DMS114 treated with DMSO at 0.1 percent for 48 hours (cell line): ENCODE measurements around the gene SF3B2.
"Not testable (repeated sequence)": the region's sequence is repeated elsewhere in the genome, so short reads cannot be mapped to it uniquely, and the experiment has no call there.

Source experiments
- DNase-seq: peaks from one replicate; lab custom pipeline; 2025; ENCODE audit not compliant: unreplicated experiment; lab: John Stamatoyannopoulos, UW

Gene SF3B2

DNA sequence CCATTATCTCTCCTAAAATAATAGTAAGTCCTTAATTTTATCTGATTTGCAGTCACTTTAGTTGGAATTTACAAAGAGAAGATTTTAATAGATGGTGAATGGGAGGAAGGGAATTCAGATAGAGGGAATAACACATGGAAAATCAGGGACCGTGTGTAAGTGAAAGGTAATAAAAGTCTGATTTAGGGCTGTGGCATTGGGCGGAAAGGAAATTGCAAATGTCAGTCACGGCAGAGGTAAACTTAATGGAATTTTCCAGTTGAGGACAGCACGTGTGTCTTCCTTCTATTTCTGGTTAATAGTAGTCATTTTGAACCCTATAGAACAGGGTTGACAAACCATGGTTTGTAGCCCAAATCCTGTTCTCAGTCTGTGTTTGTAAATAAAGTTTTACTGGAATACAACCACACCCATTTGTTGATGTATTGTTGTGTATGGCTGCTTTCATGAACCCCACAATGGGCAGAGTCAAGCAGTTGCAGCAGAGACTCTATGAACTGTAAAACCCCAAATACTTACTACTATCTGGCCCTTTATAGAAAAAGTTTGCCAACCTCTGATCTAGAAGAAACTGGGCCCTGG is 52.0 kb downstream of the SF3B2 start:
- DNase-seq, result no peak

- no peak for DNase-seq
These were observed 54.8 kb downstream of the SF3B2 start for GRCh38 chr11:66106786-66107599.

GRCh38 chr11:66107600-66108510 is 55.7 kb downstream of the SF3B2 start:
- no peak for DNase-seq

- DNase-seq, result no peak
These were observed 57.1 kb downstream of the SF3B2 start for GRCh38 chr11:66109294-66109693.

DNA sequence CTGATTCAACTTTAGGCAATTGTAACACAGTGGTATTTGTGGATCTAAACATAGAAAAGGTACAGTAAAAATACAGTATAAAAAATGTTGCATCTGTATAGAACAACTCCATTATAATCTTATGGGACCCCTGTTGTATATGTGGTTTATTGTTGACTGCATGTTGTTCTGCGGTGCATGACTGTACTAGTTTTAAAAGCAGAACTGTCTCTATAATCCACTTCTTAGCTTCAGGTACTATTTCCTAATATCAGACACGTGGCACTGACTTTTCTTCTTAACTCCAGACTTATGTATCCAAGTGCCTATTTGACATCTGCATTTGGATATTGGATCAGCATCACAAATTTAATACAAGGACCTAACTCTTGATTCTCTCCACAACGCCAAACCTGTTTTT is 59.0 kb downstream of the SF3B2 start:
- no peak for DNase-seq

GRCh38 chr11:66112041-66112491 is 59.9 kb downstream of the SF3B2 start:
- no peak for DNase-seq

DNA sequence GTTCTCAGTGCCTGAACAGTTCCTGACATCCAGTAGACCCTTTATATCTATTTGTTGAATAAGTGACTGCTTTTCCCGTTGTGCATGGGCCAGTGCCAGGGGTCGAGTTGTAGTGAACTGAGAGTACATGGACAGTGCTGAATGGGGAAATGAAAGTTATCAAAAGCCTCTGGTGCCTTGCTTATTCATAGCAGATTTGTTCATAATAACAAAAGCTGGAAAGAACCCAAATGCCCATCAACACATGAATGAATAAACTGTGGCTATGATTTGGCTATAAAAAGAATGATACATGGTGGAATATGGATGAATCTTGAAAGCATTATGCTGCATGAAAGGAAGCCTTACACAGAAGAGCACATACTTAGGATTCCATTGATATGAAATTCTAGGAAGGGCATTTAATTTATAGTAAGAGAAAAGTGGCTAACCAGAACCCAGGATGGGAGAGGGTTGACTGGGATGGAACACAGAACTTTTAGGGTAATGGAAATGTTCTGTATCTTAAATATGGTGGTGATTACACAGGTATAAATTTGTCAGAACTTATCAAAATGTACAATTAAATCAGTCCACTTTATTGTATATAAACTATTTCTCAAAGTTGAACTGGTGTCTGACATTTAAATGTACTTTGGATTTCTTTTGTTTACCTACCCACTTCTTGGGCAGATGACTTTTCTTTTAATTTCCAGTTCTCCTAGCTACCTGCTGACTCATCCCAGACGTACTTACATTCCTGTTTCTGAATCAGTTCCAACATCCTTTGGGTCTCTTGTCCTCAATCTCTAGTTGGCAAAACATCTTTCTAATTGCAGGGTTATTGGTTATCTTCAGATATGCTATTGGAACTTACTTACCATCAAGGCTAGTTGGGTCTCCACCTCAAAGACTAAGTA is 60.7 kb downstream of the SF3B2 start:
- DNase-seq, result no peak

GRCh38 chr11:66114957-66115356 is 62.8 kb downstream of the SF3B2 start:
- not testable (repeated sequence) for DNase-seq

- DNase-seq, result no peak
These were observed 63.6 kb downstream of the SF3B2 start for GRCh38 chr11:66115638-66116301.

DNA sequence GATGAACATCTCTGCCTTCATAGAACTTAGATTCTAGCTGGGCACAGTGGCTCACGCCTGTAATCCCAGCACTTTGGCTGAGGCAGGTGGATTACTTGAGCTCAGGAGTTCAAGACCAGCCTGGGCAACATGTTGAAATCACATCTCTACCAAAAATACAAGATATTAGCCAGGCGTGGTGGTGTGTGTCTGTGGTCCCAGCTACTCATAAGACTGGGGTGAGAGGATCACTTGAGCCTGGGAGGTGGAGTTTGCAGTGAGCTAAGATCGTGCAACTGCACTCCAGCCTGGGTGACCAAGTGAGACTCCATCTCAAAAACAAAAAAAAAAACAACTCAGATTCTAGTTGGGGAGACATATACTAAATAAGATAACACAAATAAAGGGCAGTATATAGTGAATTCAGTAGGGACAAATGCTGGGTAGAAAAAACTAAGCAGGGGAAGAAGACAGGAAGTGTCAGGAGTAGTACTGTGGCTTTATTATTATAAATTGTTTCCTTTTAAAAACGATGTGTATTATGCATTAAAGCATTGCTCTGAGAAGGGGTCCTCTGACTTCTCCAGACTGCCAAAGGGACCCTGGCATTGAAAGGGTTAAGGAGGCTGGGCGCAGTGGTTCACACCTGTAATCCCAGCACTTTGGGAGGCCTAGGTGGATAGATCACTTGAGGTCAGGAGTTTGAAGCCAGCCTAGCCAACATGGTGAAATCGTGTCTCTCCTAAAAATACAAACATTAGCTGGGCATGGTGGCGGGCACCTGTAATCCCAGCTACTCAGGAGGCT is 64.6 kb downstream of the SF3B2 start:
- no peak for DNase-seq

GRCh38 chr11:66118847-66119246 is 66.7 kb downstream of the SF3B2 start:
- DNase-seq, result no peak
